HEK293 (cell line): ENCODE measurements around the gene CBR4.

Source experiments
- CTCF ChIP-seq: fragments of 450-650 bp; formaldehyde crosslinking; IDR thresholded peaks from 2 replicates; pipeline ENCODE4 v1.5.1; 2016; ENCODE audit warnings: missing biosample characterization, missing genetic modification characterization
- KLF10 ChIP-seq: fragments of 450-650 bp; IDR thresholded peaks from 2 replicates; pipeline ENCODE4 v1.5.1; 2018; ENCODE audit warnings: missing biosample characterization, mild to moderate bottlenecking, missing genetic modification characterization
- ZNF610 ChIP-seq: fragments of 450-650 bp; formaldehyde crosslinking; IDR thresholded peaks from 2 replicates; pipeline ENCODE4 v1.5.1; 2016; ENCODE audit warnings: missing biosample characterization, missing genetic modification characterization, borderline replicate concordance
- ZNF777 ChIP-seq: fragments of 450-650 bp; formaldehyde crosslinking; IDR thresholded peaks from 2 replicates; pipeline ENCODE4 v1.5.1; 2017; ENCODE audit warnings: missing biosample characterization, missing genetic modification characterization, borderline replicate concordance

DNA sequence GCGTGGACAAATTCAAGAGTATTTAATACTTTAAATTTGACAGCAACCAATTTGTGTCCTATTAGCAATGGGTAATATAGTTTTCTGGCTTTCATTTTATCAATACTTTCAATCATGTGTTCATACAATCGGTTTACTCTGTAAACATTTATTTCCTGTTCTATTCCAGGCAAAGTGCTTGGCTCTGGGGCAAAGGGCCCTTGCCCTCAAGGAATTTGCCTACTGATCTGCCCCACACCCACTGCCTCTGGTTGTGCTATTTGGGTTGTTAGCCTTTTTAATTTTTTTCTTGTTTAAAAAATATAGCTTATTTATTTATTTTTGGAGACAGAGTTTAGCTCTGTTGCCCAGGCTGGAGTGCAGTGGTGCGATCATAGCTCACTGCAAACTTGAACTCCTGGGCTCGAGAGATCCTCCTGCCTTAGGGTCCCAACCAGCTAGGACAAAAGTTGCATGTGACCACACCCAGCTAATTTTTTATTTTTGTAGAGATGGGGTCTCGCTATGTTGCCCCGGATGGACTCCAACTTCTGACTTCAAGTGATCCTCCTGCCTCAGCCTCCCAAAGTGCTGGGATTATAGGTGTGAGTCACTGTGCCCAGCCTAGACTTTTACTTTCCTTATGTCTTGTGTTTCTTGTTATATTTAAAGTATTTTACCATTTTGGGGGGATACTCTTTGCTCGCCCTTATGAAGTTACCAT lies 30.7 kb upstream of the CBR4 start:
- TF ChIP-seq CTCF (no peak), ZNF777 (tag by site-specific recombination) (no peak), ZNF610 (tag by site-specific recombination) (no peak), KLF10 (no peak)
